ENCODE results near the gene MACF1.
A peak's percentile ranks its signal among the peaks of the same experiment; 100 is the strongest.
"Not testable (repeated sequence)": the region's sequence is repeated elsewhere in the genome, so short reads cannot be mapped to it uniquely, and the experiment has no call there.

The MACF1 gene

DNA sequence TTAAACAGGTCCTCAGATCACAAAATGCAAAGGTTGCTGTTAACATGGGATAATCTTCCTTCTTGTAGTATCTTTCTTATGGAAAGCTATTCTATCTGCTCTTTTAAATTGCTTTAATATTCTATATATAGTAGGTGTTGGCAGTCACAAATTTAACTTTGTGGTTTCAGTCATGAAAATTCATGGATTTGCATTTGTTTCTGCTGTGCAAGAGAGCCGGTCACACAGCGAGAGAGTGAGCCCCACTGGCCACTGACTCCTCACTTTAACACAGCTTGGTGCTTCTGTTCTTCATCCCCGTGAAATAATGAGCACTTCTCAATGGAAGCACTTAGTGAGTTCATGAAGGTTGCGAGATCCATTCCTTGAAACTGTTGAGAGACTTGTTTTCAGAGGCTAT lies 268.8 kb downstream of the MACF1 start:
- no peak for DNase-seq

DNA sequence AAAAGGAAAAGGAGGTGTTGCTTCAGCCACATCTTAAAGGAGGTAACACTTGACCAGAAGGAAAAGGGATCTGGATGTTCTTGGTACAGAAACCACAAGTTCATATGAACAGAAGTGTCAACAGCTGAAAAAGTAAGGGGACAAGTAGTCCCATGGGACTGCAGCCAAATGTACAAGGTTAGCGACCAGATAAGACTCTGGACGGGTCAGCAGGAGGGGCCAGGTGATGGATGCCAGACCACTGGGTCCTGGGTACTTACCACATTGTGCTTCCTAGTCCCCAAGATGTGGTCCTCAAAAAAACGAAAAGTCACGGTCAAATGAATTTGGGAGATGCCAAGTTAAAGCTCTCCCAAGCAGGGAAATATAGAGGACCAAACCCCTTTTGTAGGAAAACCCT lies 270.3 kb downstream of the MACF1 start:
- DNase-seq = no peak

GRCh38 chr1:39475551-39475950 lies 271.1 kb downstream of the MACF1 start:
- not testable (repeated sequence) for DNase-seq

GRCh38 chr1:39478126-39478915 lies 273.8 kb downstream of the MACF1 start:
- no peak for DNase-seq

DNA sequence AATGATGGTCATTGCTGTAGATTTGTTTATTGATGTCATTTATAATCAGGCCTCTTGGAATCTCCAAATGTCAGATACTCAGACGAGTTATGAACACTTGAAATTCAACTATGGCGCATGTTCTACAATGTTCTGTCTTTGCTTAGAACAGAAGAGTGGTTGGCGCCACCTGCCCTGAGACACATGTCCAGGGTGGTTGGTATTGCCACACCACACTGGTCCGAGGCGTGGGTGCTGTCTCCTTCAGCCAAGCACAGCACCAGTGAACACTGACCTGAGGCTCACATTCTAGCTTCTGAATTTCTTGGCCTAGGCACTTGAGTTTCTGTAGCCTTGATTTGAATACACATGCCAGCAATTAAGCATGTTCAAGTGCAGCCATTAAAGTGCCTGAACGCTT lies 276.8 kb downstream of the MACF1 start:
- no peak for DNase-seq

GRCh38 chr1:39483276-39483675 lies 278.8 kb downstream of the MACF1 start:
- DNase-seq = no peak

DNA sequence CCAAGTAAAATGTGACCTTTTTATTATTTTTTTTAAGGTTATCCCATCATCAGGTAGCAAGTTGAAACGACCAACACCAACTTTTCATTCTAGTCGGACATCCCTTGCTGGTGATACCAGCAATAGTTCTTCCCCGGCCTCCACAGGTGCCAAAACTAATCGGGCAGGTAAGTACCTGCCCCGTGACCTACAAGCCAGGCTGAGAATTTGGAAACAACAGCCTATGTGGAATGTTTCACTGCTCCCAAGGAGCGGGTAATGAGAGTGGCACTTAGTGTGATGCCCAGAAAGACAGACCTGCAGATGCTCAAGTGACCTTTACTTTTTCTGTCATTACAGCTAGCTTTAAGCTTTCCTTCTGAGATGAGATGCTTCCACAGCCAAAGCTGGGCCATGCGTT lies 280.1 kb downstream of the MACF1 start:
- no peak for DNase-seq

- DNase-seq = no peak
These were observed 280.7 kb downstream of the MACF1 start for GRCh38 chr1:39485046-39485803.

GRCh38 chr1:39488012-39488545 lies 283.6 kb downstream of the MACF1 start:
- no peak for DNase-seq

GRCh38 chr1:39488793-39489566 lies 284.5 kb downstream of the MACF1 start:
- no peak for DNase-seq

GRCh38 chr1:39489567-39490239 lies 285.2 kb downstream of the MACF1 start:
- no peak for DNase-seq

- no peak for DNase-seq
These were observed 286.2 kb downstream of the MACF1 start for GRCh38 chr1:39490596-39491145.

DNA sequence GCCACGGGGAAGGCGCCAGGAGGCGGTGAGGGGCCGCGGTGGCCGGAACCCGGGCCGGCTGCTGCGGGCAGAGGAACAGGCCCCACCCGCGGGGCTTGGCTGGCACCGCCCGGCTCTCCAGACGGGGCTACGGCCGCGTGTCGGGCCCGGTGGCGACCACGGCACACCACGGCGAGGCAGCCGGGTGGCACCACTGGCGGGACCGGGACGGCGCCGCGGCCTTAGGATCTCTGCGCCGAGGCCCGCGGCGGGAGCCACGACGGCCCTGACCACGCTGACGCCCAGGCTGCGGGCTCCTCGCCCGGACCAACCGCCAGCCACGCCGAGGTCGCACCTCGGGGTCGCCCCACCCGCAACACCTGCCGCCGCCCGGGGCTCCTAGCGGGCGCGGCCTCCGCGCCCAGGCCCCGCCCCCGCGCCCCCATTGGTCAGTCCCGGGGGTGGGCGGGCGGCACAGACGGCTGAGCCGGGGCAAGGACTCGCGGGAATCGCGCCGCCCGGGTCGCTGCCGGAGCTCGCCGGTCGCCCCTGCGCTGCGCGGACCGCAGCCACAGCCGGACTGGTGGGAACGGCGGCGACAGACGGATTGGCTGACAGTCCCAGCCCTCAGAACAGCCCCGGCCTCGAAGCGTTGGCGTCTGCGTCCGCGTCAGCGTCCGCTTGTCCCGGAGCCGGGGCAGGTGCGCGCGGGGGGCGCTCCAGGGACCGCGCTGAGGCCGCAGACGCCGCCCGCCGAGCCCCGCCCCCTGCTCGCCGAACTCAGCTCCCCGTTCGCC lies 286.8 kb downstream of the MACF1 start, which contains the start of gene BMP8A:
Gene BMP8A, plus strand, starts transcription at position 491 of the 776 bp plus-strand sequence. CDS start 356 bp downstream, outside the sequence.
- DNase-seq = peak; percentile 33 to 61 (median 50)

- DNase-seq = not testable (repeated sequence)
These were observed 287.9 kb downstream of the MACF1 start for GRCh38 chr1:39492118-39493042.

GRCh38 chr1:39493043-39493810 lies 288.7 kb downstream of the MACF1 start:
- not testable (repeated sequence) for DNase-seq

DNA sequence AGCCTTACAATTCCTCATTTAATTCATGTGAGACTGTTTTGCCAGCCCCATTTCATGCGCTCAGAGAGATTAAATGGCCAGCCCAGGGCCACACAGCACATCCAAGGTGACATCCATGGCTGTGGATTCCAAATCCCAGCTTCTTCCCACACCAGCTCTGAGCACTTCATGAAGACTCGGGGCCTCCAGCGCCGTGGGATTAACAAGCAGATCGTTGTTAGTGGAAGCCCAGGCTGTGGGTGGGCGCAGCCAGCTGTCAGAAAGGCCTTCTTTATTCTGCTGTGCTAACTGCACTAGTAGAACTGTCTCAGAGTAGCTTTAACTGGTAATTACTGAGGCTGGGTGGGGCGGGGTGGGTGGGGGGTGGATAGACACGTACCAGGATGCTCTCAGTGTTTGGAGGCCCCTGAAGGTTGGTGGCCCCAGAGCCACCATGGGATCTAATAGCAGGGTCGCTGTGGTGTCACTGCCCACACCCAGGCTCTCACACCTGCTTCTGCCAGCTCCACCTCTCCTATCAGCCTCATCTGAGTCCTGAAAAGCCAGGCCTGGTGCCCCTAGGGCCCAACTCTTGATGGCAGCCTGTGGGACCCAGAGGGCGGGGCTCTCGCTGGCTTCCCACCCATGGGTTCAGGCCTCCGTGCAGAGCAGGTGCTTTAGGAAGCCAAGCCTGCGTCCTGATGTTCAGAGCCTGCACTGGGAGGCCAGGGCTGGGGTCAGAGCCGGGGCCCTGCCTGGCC lies 290.3 kb downstream of the MACF1 start:
- DNase-seq = no peak

DNA sequence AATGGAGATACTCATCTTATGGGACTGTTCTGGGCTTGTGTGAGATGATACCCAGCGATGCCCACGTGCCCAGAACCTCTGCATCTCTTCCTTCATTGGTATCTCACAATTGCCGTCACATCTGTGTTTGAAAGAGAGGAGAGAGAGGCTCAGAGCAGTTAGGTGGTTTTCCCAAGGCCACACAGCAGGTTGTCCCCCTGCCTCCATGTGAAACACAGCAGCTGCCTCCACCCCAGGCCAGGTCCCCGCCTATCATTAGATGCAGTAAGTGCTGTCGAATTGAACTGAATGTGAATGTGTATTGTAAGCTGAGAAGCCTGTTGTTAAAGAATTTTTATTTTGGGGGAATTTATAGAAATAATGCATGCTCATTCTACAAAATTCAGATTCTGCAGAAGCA lies 292.0 kb downstream of the MACF1 start:
- DNase-seq = not testable (repeated sequence)

DNA sequence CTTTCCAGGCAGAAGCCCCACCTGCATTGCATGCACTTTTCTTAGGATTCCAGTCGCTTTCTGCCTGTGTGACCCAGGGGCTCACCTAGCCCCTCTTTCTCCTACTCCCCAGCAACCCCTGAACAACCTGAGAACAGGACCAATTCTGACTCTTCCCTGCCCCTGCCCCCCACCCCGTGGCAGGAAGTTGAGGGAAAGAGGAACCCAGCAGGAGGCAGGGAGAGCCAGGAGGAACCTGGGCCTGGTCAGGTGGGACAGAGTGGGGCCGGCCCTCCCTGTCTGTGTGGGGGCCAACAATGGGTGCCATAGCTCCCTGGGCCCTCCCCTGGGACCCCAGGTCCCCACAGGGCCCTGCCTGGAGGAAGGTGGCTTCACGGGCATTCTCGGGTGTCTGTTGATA lies 293.1 kb downstream of the MACF1 start:
- no peak for DNase-seq

Data from activated CD4-positive, CD25-positive, alpha-beta regulatory T cell (primary cell).